ENCODE measurements around the gene GALNTL6.

GRCh38 chr4:172898715-172899114 lies 1085.5 kb downstream of the GALNTL6 start:
- TF ChIP-seq CTCF (IDR thresholded peaks at IDR 0.05) (no peak), POLR2A (IDR thresholded peaks at IDR 0.05) (no peak), EP300 (IDR thresholded peaks at IDR 0.05; ENCODE audit: low read depth) (no peak), POLR2AphosphoS5 (IDR thresholded peaks at IDR 0.05) (no peak)
